NCI-H1417 treated with DMSO at 0.1 percent for 48 hours (cell line): ENCODE results near the gene FILIP1.
A peak's percentile ranks its signal among the peaks of the same experiment; 100 is the strongest.

Source experiments
- DNase-seq: peaks from one replicate; lab custom pipeline; 2025; lab: John Stamatoyannopoulos, UW

The FILIP1 gene, protein sequence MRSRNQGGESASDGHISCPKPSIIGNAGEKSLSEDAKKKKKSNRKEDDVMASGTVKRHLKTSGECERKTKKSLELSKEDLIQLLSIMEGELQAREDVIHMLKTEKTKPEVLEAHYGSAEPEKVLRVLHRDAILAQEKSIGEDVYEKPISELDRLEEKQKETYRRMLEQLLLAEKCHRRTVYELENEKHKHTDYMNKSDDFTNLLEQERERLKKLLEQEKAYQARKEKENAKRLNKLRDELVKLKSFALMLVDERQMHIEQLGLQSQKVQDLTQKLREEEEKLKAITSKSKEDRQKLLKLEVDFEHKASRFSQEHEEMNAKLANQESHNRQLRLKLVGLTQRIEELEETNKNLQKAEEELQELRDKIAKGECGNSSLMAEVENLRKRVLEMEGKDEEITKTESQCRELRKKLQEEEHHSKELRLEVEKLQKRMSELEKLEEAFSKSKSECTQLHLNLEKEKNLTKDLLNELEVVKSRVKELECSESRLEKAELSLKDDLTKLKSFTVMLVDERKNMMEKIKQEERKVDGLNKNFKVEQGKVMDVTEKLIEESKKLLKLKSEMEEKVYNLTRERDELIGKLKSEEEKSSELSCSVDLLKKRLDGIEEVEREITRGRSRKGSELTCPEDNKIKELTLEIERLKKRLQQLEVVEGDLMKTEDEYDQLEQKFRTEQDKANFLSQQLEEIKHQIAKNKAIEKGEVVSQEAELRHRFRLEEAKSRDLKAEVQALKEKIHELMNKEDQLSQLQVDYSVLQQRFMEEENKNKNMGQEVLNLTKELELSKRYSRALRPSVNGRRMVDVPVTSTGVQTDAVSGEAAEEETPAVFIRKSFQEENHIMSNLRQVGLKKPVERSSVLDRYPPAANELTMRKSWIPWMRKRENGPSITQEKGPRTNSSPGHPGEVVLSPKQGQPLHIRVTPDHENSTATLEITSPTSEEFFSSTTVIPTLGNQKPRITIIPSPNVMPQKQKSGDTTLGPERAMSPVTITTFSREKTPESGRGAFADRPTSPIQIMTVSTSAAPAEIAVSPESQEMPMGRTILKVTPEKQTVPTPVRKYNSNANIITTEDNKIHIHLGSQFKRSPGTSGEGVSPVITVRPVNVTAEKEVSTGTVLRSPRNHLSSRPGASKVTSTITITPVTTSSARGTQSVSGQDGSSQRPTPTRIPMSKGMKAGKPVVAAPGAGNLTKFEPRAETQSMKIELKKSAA (N-terminal part only)

DNA sequence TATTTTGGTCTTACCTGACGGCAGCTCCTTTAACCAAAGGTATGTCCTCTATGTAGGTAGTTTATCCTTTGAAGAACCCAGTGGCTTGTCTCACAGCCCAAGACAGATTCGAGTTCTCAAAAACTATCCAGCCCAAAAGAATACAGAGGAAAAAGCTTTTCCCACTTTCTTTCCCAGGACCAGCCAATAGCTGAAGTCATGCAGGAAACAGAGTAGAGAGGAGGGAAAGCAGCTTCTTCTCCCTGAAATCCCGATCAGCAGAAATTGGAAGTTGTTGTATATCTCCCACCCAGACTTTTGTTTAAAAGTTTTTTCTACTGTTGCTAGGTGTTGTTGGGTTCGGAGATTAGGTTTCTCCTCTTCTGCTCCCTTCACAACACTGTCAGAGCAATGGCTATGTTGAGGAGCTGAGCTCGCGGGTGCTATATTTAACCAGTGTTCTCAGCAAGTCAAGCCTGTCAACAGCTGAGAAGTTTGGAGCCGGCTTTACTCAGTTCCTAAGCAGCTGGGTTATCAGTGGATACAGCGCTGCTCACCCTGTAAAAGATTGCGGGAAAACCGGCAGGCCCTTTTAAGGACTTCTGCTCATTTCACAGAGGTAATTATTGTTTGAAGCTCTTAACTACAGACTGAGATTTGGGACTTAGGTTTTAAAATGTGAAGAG lies at the start of gene FILIP1:
Gene FILIP1 (minus strand): TSS at position 401 of the 665 bp plus-strand sequence. CDS start 78,828 bp downstream, outside the sequence.
- DNase-seq = no peak

DNA sequence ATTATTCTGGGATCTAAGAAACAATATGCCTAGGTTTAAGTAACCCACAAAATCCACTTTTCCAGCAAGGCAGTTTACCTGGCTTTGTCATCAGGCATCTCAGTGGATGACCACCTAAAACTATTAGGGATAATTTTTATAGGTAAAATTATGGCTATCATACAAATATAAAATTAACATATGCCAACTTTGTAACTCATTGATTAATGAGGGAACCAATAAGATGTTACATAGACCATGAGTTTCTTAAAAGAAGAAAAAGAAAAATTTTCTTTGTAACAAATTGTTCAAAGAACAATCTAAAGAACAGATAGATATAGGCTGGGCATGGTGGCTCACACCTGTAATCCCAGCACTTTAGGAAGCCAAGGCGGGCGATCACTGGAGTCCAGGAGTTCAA lies 49.7 kb upstream of the FILIP1 start:
- DNase-seq = no peak

DNA sequence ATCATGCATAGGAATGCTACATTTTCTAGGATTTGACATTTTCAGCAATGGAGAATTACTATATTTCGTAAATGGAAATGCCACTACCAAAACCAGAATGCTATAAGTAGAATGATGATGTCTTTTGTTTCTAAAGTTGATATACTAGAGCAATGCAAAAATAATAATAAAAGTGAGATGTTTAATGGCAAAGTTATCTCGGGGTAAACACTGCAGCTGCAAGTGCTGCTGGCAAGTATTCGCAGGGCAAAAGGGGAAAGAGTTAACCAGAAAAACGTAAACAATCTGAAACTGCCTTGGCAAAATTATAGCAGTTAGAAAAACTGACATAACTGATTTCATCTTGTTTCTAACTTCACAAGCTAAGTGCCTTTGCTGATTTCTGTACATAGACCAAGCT lies 45.5 kb upstream of the FILIP1 start:
- DNase-seq = no peak

DNA sequence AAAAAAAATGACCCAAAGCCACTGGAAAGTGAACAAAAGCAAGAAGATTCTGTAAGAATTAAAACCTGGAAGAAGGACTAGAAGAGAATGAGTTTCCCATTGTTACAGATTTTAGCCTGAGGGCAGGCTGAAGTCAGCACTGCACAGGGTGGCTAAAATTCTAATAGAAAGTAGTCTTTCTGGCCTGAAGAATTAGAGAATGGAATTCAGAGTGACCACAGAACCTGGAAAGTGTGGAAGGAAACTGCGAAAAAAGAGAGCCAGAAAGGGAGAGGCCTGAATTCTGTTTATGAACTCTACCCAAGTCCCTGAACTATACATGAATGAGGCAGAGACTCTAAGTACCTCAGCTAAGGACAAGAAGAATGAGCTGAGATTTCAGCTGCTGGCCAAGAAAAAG lies 38.9 kb upstream of the FILIP1 start:
- DNase-seq = no peak

DNA sequence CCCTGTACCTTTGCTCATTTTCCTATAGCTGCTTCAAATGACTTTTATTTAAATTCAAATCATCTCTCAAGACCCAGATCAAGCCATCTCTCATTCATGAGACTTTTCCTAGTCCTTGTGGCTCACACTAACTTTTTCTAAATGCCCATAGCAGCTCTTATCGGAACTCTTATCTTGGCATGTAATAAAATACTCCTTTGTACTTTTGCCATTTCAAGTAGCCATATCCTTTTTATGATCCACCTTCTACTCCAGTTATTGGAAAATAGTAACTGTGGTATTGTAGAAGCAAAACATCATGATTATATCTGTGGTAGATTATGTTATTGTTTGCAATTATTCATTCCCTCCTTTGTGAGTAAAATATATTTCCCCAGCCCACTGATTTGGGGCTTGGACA lies 37.6 kb upstream of the FILIP1 start:
- no peak for DNase-seq

DNA sequence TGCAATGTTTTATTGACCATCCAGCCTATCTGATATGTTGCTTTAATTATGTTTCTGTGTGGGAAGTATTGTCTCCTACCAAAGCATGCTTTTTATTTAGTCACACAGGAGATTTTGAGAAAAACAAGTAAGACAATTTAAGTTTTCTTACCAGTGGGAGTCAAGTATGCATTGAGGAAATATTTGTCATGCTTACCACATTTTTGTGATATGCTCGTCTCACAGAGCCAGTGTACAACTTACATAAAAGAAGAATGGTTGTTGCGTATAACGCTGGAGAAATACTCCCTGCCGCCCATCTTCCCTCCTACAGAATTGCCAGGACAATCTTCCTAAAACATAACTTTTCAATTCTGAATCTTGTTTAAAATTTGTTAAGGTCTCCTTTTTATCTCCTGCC lies 37.1 kb upstream of the FILIP1 start:
- DNase-seq = no peak

DNA sequence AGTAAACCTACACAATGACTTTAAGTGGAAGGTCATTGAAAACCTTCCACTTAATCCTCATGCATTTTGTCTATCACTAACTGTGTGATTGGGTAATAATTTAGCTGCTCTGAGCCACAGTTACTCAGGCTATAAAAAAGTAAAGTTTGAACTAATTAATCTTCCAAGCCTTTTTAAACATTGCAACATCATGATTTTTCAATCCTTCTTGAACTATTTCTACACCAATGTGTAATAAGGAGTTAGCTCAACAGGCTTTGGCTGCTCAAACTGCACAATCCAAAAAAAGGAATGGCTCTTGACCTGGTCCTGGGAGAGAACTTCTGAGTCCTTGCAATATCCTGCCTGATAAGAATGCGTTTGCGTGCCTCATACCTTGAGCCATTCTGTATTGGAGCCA lies 34.8 kb upstream of the FILIP1 start:
- DNase-seq = no peak

DNA sequence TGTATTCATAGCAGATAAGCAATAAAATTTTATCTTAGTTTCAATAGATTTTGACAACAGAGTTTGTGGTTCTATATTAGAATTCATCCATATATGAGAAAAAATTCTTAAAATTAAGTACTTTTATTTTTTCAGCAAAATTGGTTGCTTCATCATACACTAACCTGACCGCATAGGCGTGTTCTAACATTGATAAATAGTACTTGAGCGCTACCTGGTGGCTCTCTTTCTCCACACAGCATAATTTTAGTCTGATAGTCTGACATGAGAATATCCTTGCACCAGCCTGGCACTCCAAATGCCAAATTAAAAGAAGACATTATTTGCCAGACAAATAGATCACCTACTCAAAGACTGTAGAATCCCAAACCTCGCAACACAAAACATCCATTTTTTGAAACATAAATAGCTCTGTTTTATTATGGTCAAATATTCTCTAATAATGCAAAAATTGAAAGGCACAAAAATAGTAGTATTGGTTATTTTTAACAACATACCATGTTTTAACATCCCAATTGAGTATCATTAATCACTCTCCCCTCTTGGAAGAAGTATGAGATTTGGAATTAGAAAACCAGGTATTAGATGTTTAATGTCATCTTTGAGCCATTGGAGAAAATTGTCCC lies 33.0 kb upstream of the FILIP1 start:
- peak; percentile 31 for DNase-seq

DNA sequence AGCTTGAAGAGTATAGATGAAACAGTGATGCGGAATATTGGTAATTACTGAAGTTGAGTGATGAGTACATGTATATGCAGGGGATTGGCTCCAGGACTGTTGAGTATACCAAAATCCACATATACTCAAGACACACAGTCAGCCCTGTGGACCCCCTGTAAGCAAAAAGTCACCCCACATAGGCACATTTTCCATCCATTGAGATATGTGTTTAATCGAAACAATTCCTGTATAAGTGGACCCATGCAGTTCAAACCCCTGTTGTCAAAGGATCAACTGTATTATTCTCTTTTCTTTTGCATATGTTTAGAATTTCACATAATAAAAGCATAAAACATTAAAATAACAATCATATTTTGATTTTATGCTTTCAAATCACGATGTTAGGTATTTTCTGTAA lies 32.1 kb upstream of the FILIP1 start:
- no peak for DNase-seq

DNA sequence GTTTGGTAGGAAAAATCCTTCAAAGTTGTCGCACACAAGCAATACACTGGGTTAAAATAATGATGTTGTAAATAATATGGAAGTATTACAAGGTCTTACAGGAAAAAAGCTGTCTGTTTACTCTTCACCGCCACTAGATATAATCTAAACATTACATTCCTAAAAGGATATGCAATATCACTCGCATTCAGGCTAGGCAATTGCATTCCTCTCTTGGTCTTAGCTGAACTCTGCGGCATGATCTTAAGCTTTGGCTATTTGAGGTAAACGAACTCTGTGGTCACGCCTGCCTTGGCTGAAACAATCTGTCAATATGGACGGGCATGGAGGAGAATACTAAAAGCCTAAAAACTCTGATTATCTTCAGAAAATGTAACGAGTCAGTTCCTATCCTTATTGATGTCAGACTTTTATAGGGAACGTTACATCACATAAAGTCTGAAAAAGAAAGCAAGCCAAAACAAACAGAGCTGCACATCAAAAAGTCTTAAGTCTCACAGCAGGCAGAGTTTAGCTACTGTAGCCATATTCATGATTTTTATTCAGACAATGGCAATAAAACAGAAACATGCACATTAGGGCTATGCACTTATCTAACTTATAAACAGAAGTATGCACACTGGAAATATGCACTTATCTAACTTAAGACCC lies 30.8 kb upstream of the FILIP1 start:
- no peak for DNase-seq

DNA sequence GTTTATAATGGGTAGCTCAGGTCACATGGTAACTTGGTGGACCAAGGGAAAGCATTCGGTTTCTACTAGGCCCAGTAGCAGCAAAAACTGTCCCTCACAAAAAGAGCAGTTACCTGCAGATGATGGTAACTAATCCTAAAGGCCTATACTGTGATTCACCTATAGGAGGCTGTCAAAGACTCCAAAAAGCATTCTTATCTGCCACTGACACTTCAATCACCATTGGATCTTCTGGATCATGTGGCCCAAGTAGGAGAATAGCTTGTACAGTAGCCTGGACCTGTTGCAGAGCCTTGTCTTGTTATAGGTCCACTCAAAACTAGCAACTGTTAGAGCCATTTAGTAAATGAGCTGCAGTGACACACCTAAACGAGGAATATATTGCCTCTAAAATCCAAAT lies 23.2 kb upstream of the FILIP1 start:
- DNase-seq = no peak

DNA sequence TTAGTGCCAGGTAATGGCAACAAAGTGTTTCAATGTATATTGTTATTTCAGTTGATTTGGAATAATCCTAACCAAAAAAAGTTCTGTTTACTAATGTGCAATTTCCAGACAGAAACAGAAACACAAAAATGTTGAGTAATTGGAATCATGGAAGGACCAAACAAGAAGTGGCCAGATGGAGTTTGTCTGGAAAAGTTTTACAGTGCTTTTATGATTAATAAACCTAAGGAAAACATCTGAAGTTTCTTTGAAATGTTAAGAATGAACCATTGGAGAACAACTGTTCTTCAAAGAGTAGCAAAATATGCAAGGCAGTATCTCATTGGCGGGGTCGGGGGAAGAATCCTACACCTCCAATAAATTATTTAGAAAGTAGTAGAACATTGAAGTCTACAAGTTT lies 19.0 kb upstream of the FILIP1 start:
- no peak for DNase-seq

DNA sequence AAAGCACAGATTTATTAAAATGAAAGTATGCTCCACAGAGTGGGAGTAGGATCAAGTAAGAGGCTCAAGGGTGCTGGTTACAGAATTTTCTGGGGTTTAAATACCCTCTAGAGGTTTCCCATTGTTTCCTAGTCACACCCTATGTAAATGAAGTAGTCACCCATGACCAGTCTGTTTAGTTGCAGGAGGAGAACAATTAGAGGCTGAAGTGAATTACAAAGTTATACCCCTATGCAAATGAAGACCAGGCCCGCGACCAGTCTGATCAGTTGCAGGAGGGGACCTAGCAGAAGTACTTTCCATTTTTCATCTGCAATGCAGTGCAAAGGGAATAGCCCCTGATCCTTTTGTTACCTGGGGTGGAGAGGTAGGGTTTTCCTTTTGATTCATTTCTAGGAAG lies 11.8 kb upstream of the FILIP1 start:
- no peak for DNase-seq

DNA sequence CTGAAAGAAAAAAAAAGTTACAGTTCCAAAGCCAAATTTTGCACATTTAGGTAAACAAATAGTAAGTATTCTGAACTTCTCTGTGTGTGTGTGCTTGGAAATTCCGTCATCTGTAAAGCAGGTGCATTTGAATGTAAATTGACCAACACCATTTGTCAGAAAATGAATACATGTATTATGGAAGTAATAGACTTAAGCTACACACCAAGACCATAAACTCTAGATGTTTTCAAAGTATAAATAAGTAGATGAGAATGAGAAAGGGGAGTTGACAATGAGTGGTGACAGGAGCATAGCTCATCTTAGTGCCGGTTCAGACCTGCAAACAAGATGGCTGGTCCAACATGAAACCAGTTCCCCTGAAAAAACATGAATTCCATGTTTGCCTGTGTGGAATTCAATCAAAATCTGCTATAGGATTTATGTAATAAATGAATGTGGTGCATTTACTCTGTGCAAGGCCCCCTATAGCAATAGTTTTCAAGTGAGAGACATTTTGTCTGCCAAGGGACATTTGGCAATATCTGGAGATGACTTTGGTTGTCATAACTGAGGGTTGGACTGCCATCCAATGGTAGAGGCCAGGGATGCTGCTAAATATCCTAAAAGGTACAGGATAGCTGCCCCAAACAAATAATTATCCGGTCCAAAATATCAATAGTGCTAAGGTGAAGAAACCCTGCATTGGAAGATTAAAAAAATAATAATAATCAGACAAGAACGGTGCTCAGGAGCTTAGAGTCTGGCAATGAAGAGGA lies 11.0 kb upstream of the FILIP1 start:
- no peak for DNase-seq

DNA sequence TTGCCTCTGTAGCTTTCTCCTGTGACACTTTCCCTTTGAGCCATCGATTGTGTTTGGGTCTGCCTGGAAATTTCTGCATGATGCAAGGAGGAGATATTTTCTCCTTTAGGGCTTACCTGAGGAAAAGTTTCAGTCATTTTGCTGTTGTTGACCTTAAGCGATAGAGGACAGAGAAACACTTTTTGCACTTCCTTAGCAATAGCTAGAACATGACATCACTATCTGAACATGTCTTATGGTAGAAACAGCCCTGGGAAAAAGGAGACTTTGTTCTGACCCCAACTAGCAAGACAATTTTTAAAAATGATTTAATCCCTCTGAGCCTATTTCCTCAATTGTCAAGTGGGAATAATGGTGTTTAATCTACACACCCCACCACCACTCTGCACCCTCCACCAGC lies 9.7 kb upstream of the FILIP1 start:
- DNase-seq = no peak

DNA sequence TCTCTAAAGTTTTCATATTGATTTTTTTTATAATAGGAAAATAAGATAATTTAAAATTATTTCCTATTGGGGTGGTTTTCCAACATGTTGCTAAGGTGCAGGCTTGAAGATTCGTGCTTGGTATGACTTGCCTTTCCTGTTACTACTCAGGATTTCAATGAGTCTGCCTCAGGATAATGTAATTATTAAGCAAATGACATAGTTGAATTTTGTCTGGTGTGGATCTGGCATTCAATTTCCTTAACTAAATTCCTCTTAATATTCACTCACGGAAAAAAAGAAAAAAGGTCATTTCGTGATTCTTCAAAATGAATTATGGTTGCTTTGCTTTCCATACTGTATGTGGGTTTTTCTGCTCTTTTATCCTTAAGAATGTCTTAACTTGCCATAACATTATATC lies 9.3 kb upstream of the FILIP1 start:
- no peak for DNase-seq

DNA sequence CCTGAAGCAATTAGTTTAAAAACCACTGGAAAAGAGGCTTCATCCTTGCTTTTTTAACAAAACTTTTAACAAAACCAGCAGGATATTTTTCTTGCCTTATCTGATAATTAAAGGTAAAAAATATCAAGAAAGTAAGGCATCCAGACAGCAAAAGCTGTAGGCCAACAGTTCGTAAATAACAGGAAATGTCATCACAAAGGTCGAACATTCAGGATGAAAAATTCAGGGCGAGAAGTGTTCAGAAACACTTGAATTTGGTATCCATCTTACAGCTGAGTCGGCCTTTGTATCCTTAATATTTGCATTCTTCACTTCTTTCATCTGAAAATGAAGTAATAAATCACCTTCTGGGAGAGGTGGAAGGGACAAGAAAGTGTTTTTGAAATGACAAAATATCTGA lies 8.2 kb upstream of the FILIP1 start:
- no peak for DNase-seq

DNA sequence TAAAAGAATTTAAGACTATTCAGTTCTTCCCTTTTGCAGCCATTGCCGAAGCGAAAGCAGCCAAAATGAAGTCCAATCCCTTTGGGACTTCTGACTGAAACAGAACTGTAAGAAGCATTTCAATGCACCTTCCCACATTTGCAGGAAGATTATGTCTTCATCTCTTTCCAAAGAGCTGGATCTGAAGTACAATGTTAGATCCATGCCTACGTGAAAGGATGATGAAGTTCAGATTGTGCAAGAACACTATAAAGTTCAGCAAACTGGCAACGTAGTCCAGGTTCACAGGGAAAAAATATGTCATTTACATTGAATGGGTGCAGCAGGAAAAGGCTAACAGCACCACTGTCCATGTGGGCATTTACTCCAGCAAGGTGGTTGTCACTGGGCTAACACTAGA lies 6.0 kb upstream of the FILIP1 start:
- no peak for DNase-seq

DNA sequence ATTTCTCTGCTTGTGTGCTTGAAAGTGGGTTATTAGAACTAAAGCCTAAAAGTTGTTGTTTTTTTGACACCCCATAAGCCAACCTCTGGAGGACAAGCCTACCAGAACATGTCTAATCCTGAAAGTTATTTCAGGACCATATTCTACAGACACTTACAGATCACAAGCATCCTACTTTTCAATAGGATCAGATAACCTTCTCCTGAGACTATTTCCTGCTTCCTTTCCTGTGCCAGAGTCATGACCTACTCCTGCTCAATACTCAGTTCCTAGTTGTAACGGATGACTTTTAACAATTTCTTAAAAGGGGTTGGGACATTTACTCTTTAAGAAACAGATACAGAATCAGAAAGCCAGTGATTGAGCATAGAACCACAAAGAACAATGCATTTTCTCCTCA lies 5.3 kb upstream of the FILIP1 start:
- DNase-seq = no peak

DNA sequence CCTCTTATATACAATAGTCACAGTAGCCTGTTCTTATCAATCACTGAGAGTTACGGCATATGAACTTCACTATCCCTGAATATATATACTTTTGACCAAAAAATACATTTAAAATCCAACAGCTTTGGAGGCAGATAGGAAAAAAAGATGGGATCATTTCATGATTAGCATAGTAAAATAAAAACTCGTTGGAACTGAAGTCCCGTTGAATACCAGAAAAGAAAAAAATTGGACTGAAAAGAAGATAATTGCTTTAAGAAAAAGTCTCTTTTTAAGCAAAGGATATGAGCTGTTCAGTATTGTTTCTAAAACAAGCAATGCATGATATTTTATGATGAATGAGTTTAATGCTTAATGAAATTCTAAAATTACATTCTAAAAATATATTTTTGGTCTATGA lies 4.4 kb upstream of the FILIP1 start:
- no peak for DNase-seq
